GM18861 (cell line): Measurements from ENCODE around the gene EMC1.
"Not testable (repeated sequence)": the region's sequence is repeated elsewhere in the genome, so short reads cannot be mapped to it uniquely, and the experiment has no call there.

Source experiments
- ATAC-seq: cut with Tn5 transposase; IDR thresholded peaks from one replicate; pipeline ENCODE4 v1.9.1; 2021; ENCODE audit not compliant: unreplicated experiment

EMC1 gene

GRCh38 chr1:19220080-19220846 lies 31.1 kb downstream of the EMC1 start:
- ATAC-seq: no peak

DNA sequence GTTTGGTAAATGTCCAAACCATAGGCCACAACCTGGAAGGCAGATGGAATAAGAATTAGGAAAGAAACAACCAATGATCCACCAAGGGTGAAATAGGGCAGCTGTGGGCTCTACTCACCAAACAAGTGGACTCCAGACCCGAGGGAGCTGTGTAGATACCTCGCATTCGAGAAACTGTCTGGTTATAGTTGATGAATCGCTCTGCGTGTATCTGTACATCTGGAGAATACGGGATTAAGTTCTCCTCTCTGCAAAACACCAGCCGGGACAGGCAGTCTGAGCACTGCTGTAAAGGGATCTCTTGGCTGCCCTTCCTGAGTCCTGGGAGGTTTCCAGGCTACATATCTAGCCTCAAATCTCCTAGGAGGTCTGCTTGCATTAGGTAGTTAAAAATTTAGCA lies 31.9 kb downstream of the EMC1 start:
- no peak for ATAC-seq

GRCh38 chr1:19216585-19216984 lies 34.7 kb downstream of the EMC1 start:
- not testable (repeated sequence) for ATAC-seq

DNA sequence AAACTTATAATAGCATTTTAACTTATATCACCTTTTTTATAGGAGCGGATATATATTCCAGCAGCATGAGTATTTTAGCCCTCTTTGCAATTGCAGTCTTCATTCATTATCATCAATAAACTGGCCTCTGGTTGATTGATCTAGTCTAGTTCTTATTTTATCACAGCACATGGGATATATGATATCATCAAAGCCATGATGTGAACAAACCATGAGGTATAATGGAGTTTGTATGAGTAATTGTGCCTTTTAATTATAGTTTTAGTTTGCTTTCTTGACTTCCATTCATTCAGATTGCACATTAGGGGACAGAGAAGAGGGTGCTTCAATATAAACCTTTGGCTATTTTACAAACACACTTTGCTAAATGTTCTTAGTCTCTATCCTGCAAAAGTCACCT lies 37.7 kb downstream of the EMC1 start:
- ATAC-seq: no peak

GRCh38 chr1:19212167-19212566 lies 39.2 kb downstream of the EMC1 start:
- no peak for ATAC-seq

- no peak for ATAC-seq
These were observed 40.4 kb downstream of the EMC1 start for GRCh38 chr1:19210772-19211549.

GRCh38 chr1:19209990-19210771 lies 41.1 kb downstream of the EMC1 start, which contains the start of gene UBR4:
Gene UBR4, minus strand, starts transcription at chr1:19210266. Its CDS starts 18 bp downstream, at chr1:19210248.
- peak; percentile 79 for ATAC-seq

GRCh38 chr1:19209439-19209989 lies 41.8 kb downstream of the EMC1 start:
- ATAC-seq: peak; percentile 34

GRCh38 chr1:19208710-19209438 lies 42.5 kb downstream of the EMC1 start:
- no peak for ATAC-seq

GRCh38 chr1:19206947-19207346 lies 44.4 kb downstream of the EMC1 start:
- no peak for ATAC-seq

DNA sequence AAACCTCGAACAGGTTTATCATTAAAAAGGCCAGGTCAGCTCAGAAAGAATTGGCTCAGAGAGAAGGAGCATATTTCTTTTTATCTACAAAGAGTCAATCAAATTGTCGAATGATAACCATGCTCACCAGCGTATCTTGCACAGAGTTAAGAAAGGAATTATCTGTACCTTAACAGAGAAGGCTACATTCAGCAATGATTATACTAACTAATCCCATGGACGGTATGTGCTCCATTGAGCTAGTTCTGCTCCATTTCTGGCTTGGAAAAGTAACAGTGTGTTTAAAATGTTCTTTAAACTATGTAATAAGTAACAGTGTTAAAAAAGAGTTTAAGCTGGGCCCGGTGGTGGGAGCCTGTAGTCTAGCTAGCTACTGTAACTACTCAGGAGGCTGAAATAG lies 45.5 kb downstream of the EMC1 start:
- ATAC-seq: no peak

GRCh38 chr1:19205403-19205802 lies 45.9 kb downstream of the EMC1 start:
- ATAC-seq: no peak

DNA sequence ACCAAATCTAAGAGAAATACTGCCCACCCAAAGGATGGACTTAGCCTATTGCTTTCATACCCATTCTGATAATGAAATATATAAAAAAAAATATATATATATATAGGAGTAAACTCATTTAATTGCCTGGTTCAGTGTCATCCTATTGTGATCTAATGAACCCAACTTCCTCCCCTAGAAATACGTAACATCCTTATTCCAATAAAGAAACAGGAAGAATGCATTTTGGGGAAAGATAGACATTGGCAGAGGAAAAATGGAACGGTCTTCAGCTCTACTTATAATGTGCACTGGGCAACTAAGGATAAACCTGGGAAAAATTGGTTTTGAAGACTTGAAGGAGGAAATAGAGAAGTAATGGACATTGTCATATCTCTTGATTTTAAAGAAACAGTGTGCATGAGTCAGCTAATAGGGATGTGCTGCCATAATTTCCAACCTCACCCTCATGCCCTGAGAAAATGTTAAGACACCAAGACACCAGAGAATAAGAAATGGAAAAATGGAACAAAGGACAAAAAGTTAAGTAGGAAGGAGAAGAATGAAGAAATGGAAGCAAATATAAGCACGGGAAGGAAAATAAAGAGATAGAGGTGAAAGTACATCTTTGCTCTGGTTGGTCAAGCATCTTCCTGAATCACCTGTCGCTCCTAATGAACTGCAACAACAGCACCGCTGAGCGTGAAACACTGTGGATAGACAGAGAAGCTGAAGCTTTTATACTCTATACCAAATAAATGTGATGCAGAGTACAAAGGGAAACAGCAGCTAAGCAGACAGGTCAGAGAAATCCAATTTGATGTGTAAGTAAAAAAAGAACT lies 46.7 kb downstream of the EMC1 start:
- no peak for ATAC-seq

DNA sequence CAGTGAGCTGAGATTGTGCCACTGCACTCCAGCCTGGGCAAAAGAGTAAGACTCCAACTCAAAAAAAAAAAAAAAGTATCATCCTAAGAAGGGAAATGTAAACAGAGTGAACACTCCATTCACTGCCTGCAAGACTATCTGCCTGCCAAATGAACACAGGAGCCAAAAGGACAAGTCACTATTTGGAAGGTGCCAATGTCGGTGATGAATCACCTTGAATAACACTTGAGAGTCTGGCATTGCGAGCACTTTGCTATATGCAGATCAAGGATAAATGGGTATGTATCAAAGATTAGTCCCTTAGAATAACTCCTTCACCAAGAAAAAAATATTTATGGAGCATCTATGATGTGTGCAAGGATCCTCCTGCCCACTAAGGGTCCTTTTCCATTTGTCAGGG lies 47.9 kb downstream of the EMC1 start:
- ATAC-seq: no peak

DNA sequence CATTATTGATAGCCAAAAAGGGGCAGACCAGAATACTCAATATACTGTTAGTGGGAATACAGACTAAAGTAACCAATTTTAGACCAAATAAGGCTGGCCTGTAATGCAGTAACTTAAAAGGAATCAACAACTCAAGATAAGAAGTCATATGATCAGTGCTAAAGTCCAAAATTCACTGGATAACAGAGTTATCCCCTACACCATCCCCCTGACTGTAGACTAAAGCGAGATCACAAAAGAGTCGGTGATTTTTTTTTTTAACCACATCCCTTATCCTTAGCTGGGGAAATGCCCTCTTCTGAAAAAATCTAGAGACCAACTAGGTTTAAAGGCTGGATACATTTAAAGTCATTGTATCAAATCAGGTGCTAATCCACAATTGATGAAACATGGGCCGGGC lies 48.9 kb downstream of the EMC1 start:
- ATAC-seq: no peak

DNA sequence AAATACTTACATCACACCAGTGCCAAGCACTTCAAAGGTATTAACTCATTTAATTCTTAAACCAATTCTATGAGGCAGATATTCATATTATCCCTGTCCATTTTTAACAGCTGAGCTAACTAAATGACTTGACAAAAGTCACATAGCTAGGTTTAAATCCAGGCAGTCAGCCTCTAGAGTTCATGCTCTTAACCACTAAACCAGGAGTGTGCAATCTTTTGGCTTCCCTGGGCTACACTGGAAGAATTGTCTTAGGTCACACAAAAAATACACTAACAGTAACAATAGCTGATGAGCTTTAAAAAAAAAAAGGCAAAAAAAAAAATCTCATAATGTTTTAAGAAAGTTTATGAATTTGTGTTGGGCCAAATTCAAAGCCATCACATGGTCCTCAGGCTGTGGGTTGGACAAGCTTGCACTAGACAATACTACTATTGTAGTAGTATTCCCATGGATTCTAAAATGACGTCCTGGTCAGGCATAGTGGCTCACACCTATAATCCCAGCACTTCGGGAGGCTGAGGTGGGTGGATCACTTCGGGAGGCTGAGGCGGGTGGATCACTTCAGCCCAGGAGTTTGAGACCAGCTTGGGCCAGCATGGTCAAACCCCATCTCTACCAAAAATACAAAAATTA lies 51.2 kb downstream of the EMC1 start:
- no peak for ATAC-seq

- no peak for ATAC-seq
These were observed 51.9 kb downstream of the EMC1 start for GRCh38 chr1:19199329-19199968.

DNA sequence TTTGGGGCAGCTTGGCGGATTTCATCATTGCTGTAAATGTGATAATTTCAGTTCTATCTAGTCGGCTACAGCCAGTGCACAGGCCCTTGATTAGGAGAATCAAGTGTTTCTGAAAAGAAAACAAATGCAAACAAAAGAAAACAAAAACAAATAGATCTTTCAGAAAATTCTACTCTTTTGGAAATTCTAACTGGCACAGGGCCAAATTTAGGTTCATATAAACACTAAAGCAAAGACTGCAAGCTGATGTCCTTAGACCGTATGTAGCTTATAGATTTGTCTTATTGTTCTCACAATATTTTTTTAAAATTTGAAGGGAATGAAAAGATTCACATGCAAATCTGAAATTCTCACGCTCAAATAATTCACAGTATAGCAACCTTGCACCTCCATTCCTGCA lies 52.5 kb downstream of the EMC1 start:
- ATAC-seq: no peak

DNA sequence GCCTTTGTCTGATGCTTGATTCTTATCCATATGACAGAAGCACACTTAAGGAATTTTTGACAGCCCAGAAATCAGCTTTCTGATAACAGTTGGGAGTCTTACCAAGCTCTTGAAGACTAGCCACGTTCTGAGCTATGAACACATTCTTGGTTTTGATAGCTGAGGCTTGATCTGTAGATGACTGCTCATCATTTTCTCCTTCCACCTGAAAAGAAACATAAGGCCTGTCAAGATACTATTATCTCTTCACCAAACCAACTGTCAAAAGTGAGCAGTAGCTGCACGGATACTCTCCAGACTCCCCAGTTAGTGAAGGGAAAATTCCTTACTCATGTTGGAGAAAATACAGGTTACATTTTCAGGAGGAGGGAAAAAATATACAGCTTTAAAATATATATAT lies 53.5 kb downstream of the EMC1 start:
- ATAC-seq: no peak
